Motor neuron (in vitro differentiated cells): ENCODE data around the gene SLC35B1. TPM values are rescaled to one million over a fixed set of nuclear protein-coding genes. Genes with fewer than 3 reads are reported as not detected.
"Not testable (repeated sequence)": the region's sequence is repeated elsewhere in the genome, so short reads cannot be mapped to it uniquely, and the experiment has no call there.

Experiments
- ATAC-seq, 8 experiments: fragments of 200-7000 bp; cut with Tn5 transposase; replicated peaks in 6 of 8; 2 replicates each; pipeline ENCODE4 v1.8.0; 2021; ENCODE audit warnings: mild to moderate bottlenecking in 8 of 8, moderate library complexity in 8 of 8
- H3K27ac ChIP-seq, 2 donors: fragments of 250-450 bp; sonication (Bioruptor Pico); 2 replicates each; pipeline ENCODE4 v1.9.0; 2021; ENCODE audit warnings: antibody characterized with exemption in 2 of 2, mild to moderate bottlenecking in 2 of 2, moderate library complexity in 1 of 2
- H3K4me1 ChIP-seq, 2 donors: fragments of 250-450 bp; sonication (Bioruptor Pico); replicated peaks in 1 of 2; 2 replicates each; pipeline ENCODE4 v1.6.1; 2021; ENCODE audit warnings: antibody characterized with exemption in 2 of 2, mild to moderate bottlenecking in 2 of 2, moderate library complexity in 1 of 2
- H3K4me3 ChIP-seq, 5 donors: fragments of 250-450 bp; sonication (Bioruptor Pico); 2 replicates each; pipeline ENCODE4 v1.9.0; 2021; ENCODE audit warnings: antibody characterized with exemption in 5 of 5, mild to moderate bottlenecking in 5 of 5, moderate library complexity in 4 of 5
- WGBS, 10 experiments: fragments of 450-650 bp; shearing (Covaris generic); methylation state at CpG; one replicate each; pipeline ENCODE4 v1.0.0; 2022; 5-methylcytosine and 5-hydroxymethylcytosine counted together
- in situ Hi-C, 9 experiments: fragments of 400-800 bp; cut with MboI; loops; one replicate each; pipeline ENCODE4 v1.15.0; 2021; ENCODE audit warnings: low sequenced_read_pairs in 9 of 9, low pct_unique_long_range_greater_than_20kb in 2 of 9; ENCODE audit not compliant: unreplicated experiment in 9 of 9
- total RNA-seq, 8 experiments: library from RNA; unstranded; fragments of 300-600 nt; gene quantifications; 2 replicates each; pipeline versions ENCODE4 v1.2.3 to v1.2.4, GENCODE V29; 2022

SLC35B1 gene
- total RNA-seq, 8 experiments from 2014 or later: 35.7 to 66.0 (median 56.1) TPM

DNA sequence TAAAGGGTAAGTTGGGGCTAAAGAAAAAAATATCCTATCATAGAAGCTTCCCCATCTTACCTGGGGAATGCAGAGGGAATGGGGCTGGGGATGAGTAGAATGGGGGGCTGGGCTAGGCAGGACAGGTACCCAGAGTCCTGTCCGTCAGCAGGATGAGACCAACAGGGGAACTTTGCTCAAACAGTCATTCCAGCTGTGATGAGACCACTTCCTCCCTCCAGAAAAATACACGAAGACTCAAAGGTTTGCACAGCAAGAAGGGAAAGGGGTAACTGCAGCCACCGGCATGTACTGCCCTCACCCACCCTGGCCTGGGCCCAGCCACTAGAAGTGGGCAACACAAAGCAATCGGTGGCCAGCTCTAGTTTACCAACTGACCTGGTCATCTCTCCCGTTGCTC lies 20.7 kb upstream of the SLC35B1 start:
- H3K27ac ChIP-seq: no peak overlapping the region
- WGBS, 10 experiments: 71 to 83% methylated on average over 1 to 2 of the region's 5 CpGs; no CpG with 5 or more reads in 8 of the 10 experiments
- no peaks in the 10 kb centered on the region for H3K4me1 ChIP-seq
- no peak overlapping the region for H3K4me3 ChIP-seq
- in situ Hi-C loops: no loop called here
- ATAC-seq: no peak

DNA sequence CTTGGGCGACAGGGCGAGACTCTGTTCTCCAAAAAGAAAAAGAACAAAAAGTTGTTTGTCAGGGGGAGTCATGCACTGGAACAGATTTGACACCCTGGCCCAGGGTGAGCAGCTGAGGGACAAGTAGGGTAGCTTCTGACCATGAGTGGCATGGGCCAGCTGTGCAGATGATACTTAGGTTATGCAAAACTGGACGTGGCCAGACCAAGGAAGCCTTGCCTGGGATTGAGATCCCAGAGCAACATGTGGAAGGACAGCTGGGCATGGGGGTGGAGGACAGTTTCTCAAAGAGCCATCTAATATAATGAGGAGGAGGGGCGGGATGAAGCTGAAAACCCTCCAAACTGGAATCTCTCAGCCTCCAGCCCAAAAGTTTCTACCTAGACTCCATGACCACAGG lies 19.6 kb upstream of the SLC35B1 start:
- Histone ChIP-seq H3K4me1 (no peaks in the 10 kb centered on the region), H3K27ac (no peak overlapping the region), H3K4me3 (no peak overlapping the region)
- in situ Hi-C loops: no loop called here
- ATAC-seq: no peak
- 80 to 100% (median 98%) methylated on average over 2 to 4 of the region's 4 CpGs; no CpG with 5 or more reads in 5 of the 10 experiments for WGBS, 10 experiments

DNA sequence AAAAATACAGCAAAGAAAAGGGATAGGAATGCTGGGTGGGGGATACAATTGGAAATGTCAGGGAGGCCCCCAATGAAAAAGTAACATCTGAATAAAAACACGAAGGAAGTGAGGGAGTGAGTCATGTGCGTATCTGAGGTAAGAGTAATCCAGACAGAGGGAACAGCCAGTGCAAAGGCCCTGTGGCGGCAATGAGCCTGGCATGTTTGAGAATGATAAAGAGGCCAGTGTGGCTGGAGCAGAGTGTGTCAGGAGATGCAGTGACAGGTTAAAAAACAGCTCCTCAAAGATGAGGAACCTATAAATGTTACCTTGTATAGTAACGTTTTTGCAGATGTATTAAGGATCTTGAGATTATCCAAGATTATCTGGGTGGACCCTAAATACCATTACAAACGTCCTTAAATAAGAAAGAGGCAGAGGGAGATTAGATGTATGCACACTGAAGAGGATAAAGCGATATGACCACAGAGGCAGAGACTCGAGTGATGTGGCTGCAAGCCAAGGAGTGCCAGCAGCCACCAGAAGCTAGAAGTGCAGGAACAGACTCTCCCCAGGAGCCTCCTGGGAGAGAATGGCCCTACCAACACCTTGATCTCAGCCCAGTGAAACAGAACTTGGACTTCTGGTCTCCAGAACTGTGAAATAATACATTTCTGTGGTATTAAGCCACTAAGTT lies 17.8 kb upstream of the SLC35B1 start:
- no peak for ATAC-seq
- H3K27ac ChIP-seq: no peak overlapping the region
- no peaks in the 10 kb centered on the region for H3K4me1 ChIP-seq
- in situ Hi-C loops: no loop called here
- WGBS, 10 experiments: 48 to 100% (median 83%) methylated on average over 2 to 7 of the region's 7 CpGs
- H3K4me3 ChIP-seq: no peak overlapping the region

DNA sequence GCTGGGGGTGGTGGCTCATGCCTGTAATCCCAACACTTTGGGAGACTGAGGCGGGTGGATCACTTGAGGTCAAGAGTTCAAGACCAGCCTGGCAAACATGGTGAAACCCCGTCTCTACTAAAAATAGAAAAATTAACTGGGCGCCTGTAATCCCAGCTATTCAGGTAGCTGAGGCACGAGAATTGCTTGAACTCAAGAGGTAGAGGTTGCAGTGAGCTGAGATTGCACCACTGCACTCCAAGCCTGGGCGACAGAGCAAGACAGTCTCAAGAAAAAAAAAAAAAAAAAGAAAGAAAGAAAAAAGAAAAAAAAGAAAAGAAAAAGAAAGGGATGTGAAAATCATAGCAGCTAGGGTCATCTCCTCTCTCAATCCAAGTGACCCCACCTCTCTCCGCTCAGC lies 16.8 kb upstream of the SLC35B1 start:
- 60 to 100% (median 89%) methylated on average over 3 to 6 of the region's 6 CpGs; no CpG with 5 or more reads in 1 of the 10 experiments for WGBS, 10 experiments
- H3K4me3 ChIP-seq, H3K4me1 ChIP-seq, ATAC-seq, H3K27ac ChIP-seq, in situ Hi-C loops: not testable (repeated sequence)

DNA sequence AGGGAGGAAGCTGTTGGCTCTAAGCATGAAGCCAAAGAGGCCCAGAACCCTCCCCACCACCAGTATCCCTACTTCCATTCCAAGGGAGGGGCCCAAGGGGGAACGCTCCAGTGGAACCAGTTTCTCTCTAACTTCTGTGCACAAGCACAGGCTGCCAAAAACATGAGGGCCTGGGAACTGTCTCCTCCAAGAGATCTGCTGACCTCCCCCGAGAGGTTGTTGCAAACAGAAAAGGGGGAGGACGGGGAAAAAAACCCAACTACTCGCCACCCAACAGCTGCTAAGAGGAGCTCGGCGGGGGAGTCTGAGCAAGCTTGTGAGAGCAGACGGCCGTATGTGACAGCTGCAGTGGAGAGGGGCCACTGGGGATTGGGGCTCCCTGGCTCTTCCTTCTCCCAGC lies 15.7 kb upstream of the SLC35B1 start:
- no peak overlapping the region for H3K4me3 ChIP-seq
- no peak for ATAC-seq
- in situ Hi-C loops: no loop called here
- H3K27ac ChIP-seq: no peak overlapping the region
- WGBS, 10 experiments: 30 to 100% (median 87%) methylated on average over 1 to 7 of the region's 8 CpGs; no CpG with 5 or more reads in 6 of the 10 experiments
- peaks cover 0 to 2% of the 10 kb centered on the region in 2 donors for H3K4me1 ChIP-seq

DNA sequence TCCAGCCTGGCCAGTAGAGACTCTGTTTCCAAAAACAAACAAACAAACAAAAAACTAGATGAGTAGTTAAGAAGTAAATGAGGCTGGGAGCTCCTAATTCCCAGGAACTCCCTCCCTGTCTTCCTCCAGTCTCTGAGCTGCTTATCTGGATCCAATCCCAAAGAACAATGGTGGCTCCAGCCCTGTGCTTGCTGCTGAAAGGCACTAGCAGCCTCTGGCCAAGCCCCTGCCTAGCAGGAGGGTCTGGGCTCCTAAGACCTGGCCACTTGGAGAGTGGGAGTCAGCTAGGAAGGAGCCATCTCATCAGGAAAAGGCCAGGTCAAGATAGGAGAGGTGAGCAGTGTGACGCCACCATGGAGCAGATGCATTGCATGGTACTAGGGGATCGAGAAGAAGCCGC lies 14.3 kb upstream of the SLC35B1 start:
- WGBS, 10 experiments: 60 to 100% (median 96%) methylated on average over 1 to 3 of the region's 3 CpGs; no CpG with 5 or more reads in 5 of the 10 experiments
- Histone ChIP-seq H3K27ac (no peak overlapping the region), H3K4me1 (peaks cover 0 to 2% of the 10 kb centered on the region in 2 donors), H3K4me3 (no peak overlapping the region)
- ATAC-seq: no peak
- in situ Hi-C loops: no loop called here

DNA sequence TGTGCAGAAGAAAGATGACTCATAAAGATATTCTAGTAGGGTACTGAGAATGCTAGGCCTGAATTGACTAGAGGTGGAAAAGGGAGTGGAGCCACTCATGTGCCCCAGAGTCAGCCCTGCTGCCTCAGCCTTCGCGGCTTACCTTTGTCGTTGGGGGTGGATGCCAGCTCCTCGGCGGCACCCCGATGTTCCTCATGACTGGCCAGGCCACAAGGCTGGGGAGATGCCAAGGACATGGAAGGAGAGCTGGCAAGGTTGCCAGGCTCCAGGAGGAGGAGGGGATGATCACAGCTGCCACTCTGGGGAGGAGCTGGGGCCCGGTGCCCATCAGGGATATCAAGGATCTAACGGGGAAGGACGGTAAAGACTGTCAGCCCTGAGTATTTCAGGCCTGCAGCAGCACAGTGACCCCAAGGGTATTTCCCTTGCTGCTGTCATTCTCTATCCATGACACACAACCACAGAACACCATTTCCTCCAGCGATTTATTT lies 9.7 kb upstream of the SLC35B1 start:
- no peak overlapping the region for H3K4me3 ChIP-seq
- peaks cover 0 to 2% of the 10 kb centered on the region in 2 donors for H3K4me1 ChIP-seq
- WGBS, 10 experiments: 87 to 100% (median 99%) methylated on average over 3 to 10 of the region's 10 CpGs; no CpG with 5 or more reads in 5 of the 10 experiments
- H3K27ac ChIP-seq: no peak overlapping the region
- no peak for ATAC-seq
- in situ Hi-C loops: no loop called here

DNA sequence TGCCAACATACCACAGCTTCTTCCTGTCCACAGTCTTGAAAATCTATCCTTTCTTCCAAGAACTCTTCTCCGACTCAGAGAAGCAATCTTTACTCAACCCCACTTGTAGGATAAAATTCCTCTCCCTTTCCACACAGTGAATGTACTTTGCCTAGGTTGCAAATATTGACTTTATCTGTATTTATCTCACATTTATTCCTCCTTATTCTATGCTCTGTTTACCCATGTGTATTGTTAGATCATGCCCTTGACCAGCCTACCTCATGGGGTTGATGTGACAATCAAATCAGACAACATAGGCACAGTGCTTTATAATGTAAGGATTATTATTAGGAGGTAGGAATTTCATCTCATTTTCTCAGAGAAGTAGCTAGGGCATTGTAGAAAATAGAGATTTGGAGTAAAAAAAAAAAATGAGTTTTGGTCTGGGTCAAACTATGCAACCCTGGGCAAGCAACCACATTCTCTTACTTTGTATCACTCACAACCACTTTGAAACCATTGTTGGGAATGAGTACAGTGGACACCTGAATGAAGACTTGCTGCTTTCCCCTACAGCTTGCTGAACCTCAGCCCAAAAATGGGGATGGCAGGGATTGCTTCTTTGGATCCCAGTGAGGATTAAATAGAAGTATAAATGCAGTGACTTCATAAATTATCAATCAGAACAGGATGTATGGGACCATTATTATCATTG lies 9.1 kb upstream of the SLC35B1 start:
- Histone ChIP-seq H3K4me3 (no peak overlapping the region), H3K27ac (no peak overlapping the region), H3K4me1 (peaks cover 0 to 2% of the 10 kb centered on the region in 2 donors)
- peak in 1 of 8 experiments; percentile 62 for ATAC-seq
- in situ Hi-C loops: no loop called here
- 60 to 100% (median 91%) methylated on average over 1 of the region's 1 CpG; no CpG with 5 or more reads in 1 of the 10 experiments for WGBS, 10 experiments

DNA sequence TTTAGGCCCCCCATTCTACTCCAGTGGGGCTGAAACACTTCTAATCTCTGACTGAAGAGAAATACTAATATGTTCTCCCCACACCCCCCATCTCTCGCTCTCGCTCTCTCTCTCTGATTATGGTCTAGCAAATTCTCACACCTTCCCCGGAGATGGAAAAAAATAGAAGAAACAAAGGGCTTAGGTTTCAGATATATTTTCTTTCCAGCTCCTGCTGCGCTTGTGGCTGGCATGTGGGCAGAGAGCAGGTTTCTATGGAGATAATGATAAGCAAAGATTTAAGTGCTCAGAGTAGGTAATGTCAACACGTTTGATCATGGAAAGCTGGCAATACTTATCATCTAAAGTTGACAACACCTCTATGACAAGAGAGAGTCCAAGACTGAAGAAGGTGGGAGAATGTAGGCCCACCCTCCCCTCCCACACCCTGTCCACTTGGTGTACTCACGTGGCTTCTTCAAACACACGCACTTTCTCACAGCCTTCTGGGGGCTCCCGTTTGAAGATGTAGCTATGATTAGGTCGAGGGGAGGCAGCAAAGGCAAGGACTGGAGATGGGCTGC lies 8.0 kb upstream of the SLC35B1 start:
- Histone ChIP-seq H3K4me1 (peaks cover 0 to 2% of the 10 kb centered on the region in 2 donors), H3K27ac (no peak overlapping the region), H3K4me3 (no peak overlapping the region)
- 45 to 100% (median 84%) methylated on average over 2 to 8 of the region's 9 CpGs; no CpG with 5 or more reads in 2 of the 10 experiments for WGBS, 10 experiments
- ATAC-seq: peak in 1 of 8 experiments; percentile 56
- in situ Hi-C loops: no loop called here

DNA sequence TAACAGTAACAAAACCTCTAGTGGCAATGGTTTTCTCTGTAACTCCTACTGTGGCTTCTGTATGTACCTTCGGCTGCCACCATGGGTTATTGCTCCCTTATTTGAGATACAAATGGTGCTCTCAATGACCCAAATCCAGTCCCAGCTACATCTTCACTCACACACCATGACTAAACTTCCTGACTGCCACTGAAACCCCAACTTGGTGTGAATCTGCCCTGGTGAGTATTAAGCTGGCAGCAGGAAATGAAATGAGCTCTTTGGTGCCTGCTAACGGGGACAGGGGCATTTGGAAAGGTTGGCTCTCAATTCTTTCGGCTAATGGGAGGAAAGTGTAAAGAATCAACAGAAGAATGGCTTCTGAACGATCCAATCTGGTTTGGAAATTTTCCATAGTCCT lies 7.5 kb upstream of the SLC35B1 start:
- Histone ChIP-seq H3K4me1 (peaks cover 0 to 2% of the 10 kb centered on the region in 2 donors), H3K27ac (no peak overlapping the region), H3K4me3 (no peak overlapping the region)
- in situ Hi-C loops: no loop called here
- 7 to 100% (median 91%) methylated on average over 1 to 3 of the region's 4 CpGs; no CpG with 5 or more reads in 4 of the 10 experiments for WGBS, 10 experiments
- ATAC-seq: no peak

DNA sequence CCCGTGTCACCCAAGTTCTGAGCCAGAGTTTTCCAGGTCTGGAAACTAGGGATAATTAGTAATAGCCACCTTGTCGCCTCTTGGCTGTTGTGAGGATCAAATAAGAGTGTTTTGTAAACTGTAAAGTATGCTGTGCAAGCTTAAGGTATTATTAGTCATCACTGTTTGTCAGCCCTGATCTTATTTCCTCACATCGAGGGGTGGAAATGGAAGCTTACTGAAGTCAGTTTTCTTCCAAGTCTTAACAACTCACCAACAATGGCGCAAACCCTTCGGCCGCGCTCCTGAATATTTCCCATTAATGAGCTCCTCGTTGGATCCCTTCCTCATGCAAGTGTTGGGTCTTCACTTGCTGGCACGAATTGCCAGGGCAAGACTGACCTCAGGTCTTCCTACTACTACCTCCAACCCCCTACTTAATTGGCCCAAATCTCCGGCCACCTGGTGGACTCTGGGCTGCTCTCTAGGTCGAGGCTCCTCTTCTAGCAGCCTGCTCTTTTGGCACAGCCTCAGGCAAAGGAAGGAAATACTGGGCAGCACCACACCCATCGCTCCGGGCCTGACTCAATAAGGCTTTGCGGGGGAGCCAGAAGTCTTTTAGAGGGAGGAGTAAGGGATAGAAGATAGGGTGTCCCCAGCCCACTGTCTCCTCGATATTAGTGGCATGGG lies 885 bp upstream of the SLC35B1 start:
- 20 to 90% (median 43%) methylated on average over 1 to 10 of the region's 15 CpGs; no CpG with 5 or more reads in 1 of the 10 experiments for WGBS, 10 experiments

DNA sequence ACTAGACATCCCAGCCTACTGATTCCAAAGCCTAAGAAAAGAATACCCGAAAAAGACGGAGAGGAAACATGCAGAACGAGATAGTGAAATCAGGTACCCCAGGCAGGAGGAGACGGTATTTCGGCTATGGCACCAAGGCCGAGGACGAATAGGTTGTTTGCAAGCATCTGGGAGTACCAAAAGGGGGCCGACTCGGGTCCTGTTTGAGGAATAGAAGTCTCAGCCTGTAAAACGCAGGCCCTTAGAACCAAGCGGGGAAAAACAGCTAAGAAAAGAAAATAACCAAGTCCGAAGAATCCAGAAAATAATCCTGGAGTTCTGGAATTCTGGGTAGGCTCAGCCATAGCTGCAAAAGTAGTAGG lies 537 bp downstream of the SLC35B1 start:
- in situ Hi-C loops: no loop called here
- Histone ChIP-seq H3K4me3 (peak overlapping the region; percentile 72 to 98 (median 91)), H3K4me1 (peaks cover 7% of the 10 kb centered on the region in 2 donors), H3K27ac (peak overlapping the region; percentile 98 to 99)
- ATAC-seq: no peak
- 0 to 10% (median 1%) methylated on average over 4 to 12 of the region's 12 CpGs for WGBS, 10 experiments

More for the DNA sequence above, 885 bp upstream of the SLC35B1 start:
- H3K27ac ChIP-seq: no peak overlapping the region
- in situ Hi-C loops: no loop called here
- H3K4me1 ChIP-seq: peaks cover 7% of the 10 kb centered on the region in 2 donors
- peak overlapping the region; percentile 72 to 98 (median 91) for H3K4me3 ChIP-seq
- peak in 2 of 8 experiments; percentile 3 to 5 for ATAC-seq

DNA sequence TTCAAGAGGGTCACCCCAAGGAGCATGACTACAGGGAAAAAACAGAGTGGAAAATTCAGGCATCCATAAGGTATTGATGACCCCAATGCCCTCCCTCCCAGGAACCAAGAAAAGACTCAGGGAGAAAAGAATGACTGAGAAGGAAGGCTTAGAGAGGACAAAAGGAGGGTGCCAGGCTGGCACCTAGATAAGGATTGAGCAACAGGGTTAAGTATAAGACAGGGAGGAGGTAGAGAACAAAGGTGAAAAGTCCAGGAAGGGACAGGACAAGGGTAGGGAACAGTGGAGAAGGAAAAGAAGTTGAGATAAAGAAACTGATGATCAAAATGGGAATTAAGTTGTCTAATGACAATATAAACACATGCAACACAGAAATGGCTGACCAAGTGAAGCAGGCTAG lies 2.5 kb downstream of the SLC35B1 start:
- in situ Hi-C loops: no loop called here
- no peak overlapping the region for H3K27ac ChIP-seq
- no peak overlapping the region for H3K4me3 ChIP-seq
- H3K4me1 ChIP-seq: peaks cover 7% of the 10 kb centered on the region in 2 donors
- no peak for ATAC-seq
